Neural cell (in vitro differentiated cells): ENCODE results near the gene TREM1. TPM values are rescaled to one million over a fixed set of nuclear protein-coding genes. Genes with fewer than 3 reads are reported as not detected.

Experiments used
- H2AFZ ChIP-seq: fragments of 200-600, 300-800 bp; sonication (generic), shearing (Covaris generic); 2 replicates; pipeline ENCODE4 v1.6.0; 2014; ENCODE audit warnings: low read depth, mild to moderate bottlenecking, antibody characterized with exemption, low read length, moderate library complexity
- H3F3A ChIP-seq: fragments of 200-600 bp; shearing (Covaris generic); 2 replicates; pipeline ENCODE4 v1.6.1; 2016; ENCODE audit warnings: mild to moderate bottlenecking, moderate library complexity, mixed read lengths, antibody characterized with exemption, low read length; ENCODE audit not compliant: insufficient read depth, poor library complexity, severe bottlenecking
- H3K27ac ChIP-seq: fragments of 200-600, 300-800 bp; sonication (generic), shearing (Covaris generic); 2 replicates; pipeline ENCODE4 v1.5.1; 2014; ENCODE audit warnings: mild to moderate bottlenecking, low read length, moderate library complexity
- H3K27me3 ChIP-seq: fragments of 300-800, 200-600 bp; sonication (generic), shearing (Covaris generic); 2 replicates; pipeline ENCODE4 v1.6.0; 2014; ENCODE audit warnings: mild to moderate bottlenecking, low read depth, low read length, moderate library complexity; ENCODE audit not compliant: insufficient read depth
- H3K36me3 ChIP-seq: fragments of 300-800, 200-600 bp; sonication (generic), shearing (Covaris generic); 2 replicates; pipeline ENCODE4 v1.5.1; 2014; ENCODE audit warnings: mild to moderate bottlenecking, antibody characterized with exemption, low read length, moderate library complexity; ENCODE audit not compliant: insufficient read depth
- H3K4me2 ChIP-seq: fragments of 300-800, 200-600 bp; sonication (generic), shearing (Covaris generic); 2 replicates; pipeline ENCODE4 v1.6.0; 2014; ENCODE audit warnings: mild to moderate bottlenecking, low read length
- H3K4me3 ChIP-seq: fragments of 300-800, 200-600 bp; sonication (generic), shearing (Covaris generic); 2 replicates; pipeline ENCODE4 v1.5.1; 2014; ENCODE audit warnings: mild to moderate bottlenecking, low read length, moderate library complexity
- H3K79me2 ChIP-seq: fragments of 200-600 bp; shearing (Covaris generic); replicated peaks from 2 replicates; pipeline ENCODE4 v1.6.0; 2014; ENCODE audit warnings: mild to moderate bottlenecking, low read length, moderate library complexity; ENCODE audit not compliant: insufficient read depth
- H3K9ac ChIP-seq: fragments of 300-800, 200-600 bp; sonication (generic), shearing (Covaris generic); 2 replicates; pipeline ENCODE4 v1.6.1; 2016; ENCODE audit warnings: mild to moderate bottlenecking, low read length, mixed read lengths
- H3K9me2 ChIP-seq: fragments of 200-600 bp; shearing (Covaris generic); 2 replicates; pipeline ENCODE4 v1.6.1; 2016; ENCODE audit warnings: mild to moderate bottlenecking, low read length, mixed read lengths; ENCODE audit not compliant: insufficient read depth
- H3K9me3 ChIP-seq: fragments of 200-600, 300-800 bp; sonication (generic), shearing (Covaris generic); 2 replicates; pipeline ENCODE4 v1.6.1; 2016; ENCODE audit warnings: mild to moderate bottlenecking, mixed run types, low read length, moderate library complexity, mixed read lengths
- H4K20me1 ChIP-seq: fragments of 200-600 bp; shearing (Covaris generic); 2 replicates; pipeline ENCODE4 v1.6.1; 2016; ENCODE audit warnings: mild to moderate bottlenecking, mixed run types; ENCODE audit not compliant: insufficient read depth
- EP300 ChIP-seq: fragments of 450-650 bp; conservative IDR thresholded peaks from 2 replicates; pipeline ENCODE4 v1.6.1; 2014; ENCODE audit warnings: antibody characterized with exemption, mild to moderate bottlenecking, moderate library complexity; ENCODE audit not compliant: poor library complexity, severe bottlenecking
- EZH2 ChIP-seq: fragments of 200-600, 300-800 bp; shearing (Covaris generic), sonication (generic); IDR thresholded peaks from 2 replicates; pipeline ENCODE4 v1.6.1; 2014; ENCODE audit warnings: antibody characterized with exemption, low read length, borderline replicate concordance, mild to moderate bottlenecking; ENCODE audit not compliant: insufficient read depth, poor library complexity, severe bottlenecking
- MXI1 ChIP-seq: fragments of 450-650 bp; conservative IDR thresholded peaks from 2 replicates; pipeline ENCODE4 v1.6.1; 2014; ENCODE audit warnings: antibody characterized with exemption, mild to moderate bottlenecking; ENCODE audit not compliant: poor library complexity, severe bottlenecking
- POLR2AphosphoS5 ChIP-seq: IDR thresholded peaks from 2 replicates; pipeline ENCODE4 v1.6.1; 2012
- RAD21 ChIP-seq: fragments of 450-650 bp; conservative IDR thresholded peaks from 2 replicates; pipeline ENCODE4 v1.6.1; 2014; ENCODE audit warnings: antibody characterized with exemption, mild to moderate bottlenecking, moderate library complexity
- SMC3 ChIP-seq: fragments of 450-650 bp; conservative IDR thresholded peaks from 2 replicates; pipeline ENCODE4 v1.6.1; 2014; ENCODE audit warnings: antibody characterized with exemption, mild to moderate bottlenecking, moderate library complexity; ENCODE audit not compliant: poor library complexity
- TAF1 ChIP-seq: IDR thresholded peaks from 2 replicates; pipeline ENCODE4 v1.6.1; 2012; ENCODE audit warnings: low read depth
- polyA plus RNA-seq: library from polyadenylated mRNA; depleted of rRNA; stranded (reverse); fragments of >200 nt; gene quantifications from 2 replicates; pipeline ENCODE4 v1.2.3, GENCODE V29; 2014
- TF ChIP-seq, protein P1 (sequence below): fragments of 450-650 bp; IDR thresholded peaks from 2 replicates; pipeline ENCODE4 v1.5.1; 2014; ENCODE audit warnings: antibody characterized with exemption, mild to moderate bottlenecking, moderate library complexity; ENCODE audit not compliant: poor library complexity, severe bottlenecking
- TF ChIP-seq, protein P2 (sequence below): IDR thresholded peaks from 2 replicates; pipeline ENCODE4 v1.6.1; 2012; ENCODE audit warnings: borderline replicate concordance

TREM1 gene
- polyA plus RNA-seq, 1 donor from 2014 or later, result not detected

DNA sequence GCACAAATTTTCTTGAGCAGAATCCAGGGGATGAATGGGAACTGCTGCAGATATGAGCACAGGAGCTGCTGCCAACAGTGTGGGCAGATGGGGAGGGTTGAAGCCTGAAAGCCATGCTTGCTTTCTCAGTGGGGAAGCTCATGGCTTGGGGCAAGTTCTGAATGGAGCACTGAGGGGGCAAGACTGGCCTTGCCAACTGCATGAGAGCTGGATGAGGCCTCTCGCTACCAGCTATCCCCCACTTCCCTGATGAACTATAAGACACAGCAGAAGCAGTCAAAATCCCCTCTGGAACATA lies 28.3 kb downstream of the TREM1 start:
- TF ChIP-seq TAF1, result no peak
- no peak for TF ChIP-seq EZH2
- no peak for TF ChIP-seq SMC3
- no peak for TF ChIP-seq EP300
- TF ChIP-seq, protein P1, sequence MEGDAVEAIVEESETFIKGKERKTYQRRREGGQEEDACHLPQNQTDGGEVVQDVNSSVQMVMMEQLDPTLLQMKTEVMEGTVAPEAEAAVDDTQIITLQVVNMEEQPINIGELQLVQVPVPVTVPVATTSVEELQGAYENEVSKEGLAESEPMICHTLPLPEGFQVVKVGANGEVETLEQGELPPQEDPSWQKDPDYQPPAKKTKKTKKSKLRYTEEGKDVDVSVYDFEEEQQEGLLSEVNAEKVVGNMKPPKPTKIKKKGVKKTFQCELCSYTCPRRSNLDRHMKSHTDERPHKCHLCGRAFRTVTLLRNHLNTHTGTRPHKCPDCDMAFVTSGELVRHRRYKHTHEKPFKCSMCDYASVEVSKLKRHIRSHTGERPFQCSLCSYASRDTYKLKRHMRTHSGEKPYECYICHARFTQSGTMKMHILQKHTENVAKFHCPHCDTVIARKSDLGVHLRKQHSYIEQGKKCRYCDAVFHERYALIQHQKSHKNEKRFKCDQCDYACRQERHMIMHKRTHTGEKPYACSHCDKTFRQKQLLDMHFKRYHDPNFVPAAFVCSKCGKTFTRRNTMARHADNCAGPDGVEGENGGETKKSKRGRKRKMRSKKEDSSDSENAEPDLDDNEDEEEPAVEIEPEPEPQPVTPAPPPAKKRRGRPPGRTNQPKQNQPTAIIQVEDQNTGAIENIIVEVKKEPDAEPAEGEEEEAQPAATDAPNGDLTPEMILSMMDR, result no peak
- TF ChIP-seq, protein P2, sequence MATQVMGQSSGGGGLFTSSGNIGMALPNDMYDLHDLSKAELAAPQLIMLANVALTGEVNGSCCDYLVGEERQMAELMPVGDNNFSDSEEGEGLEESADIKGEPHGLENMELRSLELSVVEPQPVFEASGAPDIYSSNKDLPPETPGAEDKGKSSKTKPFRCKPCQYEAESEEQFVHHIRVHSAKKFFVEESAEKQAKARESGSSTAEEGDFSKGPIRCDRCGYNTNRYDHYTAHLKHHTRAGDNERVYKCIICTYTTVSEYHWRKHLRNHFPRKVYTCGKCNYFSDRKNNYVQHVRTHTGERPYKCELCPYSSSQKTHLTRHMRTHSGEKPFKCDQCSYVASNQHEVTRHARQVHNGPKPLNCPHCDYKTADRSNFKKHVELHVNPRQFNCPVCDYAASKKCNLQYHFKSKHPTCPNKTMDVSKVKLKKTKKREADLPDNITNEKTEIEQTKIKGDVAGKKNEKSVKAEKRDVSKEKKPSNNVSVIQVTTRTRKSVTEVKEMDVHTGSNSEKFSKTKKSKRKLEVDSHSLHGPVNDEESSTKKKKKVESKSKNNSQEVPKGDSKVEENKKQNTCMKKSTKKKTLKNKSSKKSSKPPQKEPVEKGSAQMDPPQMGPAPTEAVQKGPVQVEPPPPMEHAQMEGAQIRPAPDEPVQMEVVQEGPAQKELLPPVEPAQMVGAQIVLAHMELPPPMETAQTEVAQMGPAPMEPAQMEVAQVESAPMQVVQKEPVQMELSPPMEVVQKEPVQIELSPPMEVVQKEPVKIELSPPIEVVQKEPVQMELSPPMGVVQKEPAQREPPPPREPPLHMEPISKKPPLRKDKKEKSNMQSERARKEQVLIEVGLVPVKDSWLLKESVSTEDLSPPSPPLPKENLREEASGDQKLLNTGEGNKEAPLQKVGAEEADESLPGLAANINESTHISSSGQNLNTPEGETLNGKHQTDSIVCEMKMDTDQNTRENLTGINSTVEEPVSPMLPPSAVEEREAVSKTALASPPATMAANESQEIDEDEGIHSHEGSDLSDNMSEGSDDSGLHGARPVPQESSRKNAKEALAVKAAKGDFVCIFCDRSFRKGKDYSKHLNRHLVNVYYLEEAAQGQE, result no peak
- no peak for TF ChIP-seq POLR2AphosphoS5
- no peak for TF ChIP-seq MXI1
- TF ChIP-seq RAD21, result no peak
- H2AFZ ChIP-seq, result no peak overlapping the region
- H3K9ac ChIP-seq, result no peak overlapping the region
- H3K27ac ChIP-seq, result no peak overlapping the region
- H3K4me3 ChIP-seq, result no peak overlapping the region
- no peak overlapping the region for H3K4me2 ChIP-seq
- no peaks in the 10 kb centered on the region for H3K79me2 ChIP-seq
- H3K9me2 ChIP-seq, result no peaks in the 10 kb centered on the region
- no peaks in the 10 kb centered on the region for H4K20me1 ChIP-seq
- no peaks in the 10 kb centered on the region for H3K9me3 ChIP-seq
- no peaks in the 10 kb centered on the region for H3K27me3 ChIP-seq
- no peaks in the 10 kb centered on the region for H3F3A ChIP-seq
- H3K36me3 ChIP-seq, result no peaks in the 10 kb centered on the region

DNA sequence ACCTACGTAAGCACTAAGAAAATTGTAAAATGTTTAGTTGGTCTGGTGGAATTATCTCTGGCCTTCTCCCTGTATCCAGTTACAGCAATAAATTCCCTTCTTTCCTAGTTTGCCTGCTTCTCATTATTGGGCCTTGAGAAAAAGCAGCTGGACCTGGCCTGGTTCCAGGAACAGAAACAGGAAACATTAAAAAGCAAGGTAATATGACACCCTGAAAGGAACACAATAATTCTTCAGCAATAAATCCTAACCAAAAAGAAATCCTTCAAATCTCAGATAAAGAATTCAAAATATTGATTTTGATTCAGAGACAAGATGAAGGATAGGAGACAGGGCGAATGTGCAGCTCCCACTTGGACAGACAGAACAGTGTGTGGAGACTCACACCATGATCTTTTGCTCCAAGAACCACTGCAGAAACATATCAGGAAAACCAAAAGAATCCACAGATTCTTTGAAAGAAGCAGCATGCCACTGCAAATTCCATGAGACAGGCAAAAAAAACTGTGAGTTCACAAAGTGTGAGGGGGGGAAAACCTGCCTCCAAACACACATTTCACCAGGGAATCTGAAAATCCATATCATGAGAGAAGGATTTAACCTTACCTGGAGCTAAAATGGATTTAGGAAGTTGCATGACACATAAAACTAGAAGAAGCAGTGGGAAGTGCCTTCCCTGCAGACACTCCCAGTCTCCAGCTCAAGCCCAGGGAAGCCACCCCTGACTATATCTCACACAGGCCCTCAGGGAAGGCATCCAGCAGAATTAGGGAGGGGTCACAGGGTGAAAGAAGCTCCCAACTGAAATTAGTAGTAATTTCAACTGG lies 28.9 kb downstream of the TREM1 start:
- H3K79me2 ChIP-seq, result no peaks in the 10 kb centered on the region
- no peak overlapping the region for H3K9ac ChIP-seq
- no peaks in the 10 kb centered on the region for H3K9me3 ChIP-seq
- H3K36me3 ChIP-seq, result no peaks in the 10 kb centered on the region
- H4K20me1 ChIP-seq, result no peaks in the 10 kb centered on the region
- H3F3A ChIP-seq, result no peaks in the 10 kb centered on the region
- H2AFZ ChIP-seq, result no peak overlapping the region
- H3K4me3 ChIP-seq, result no peak overlapping the region
- no peaks in the 10 kb centered on the region for H3K9me2 ChIP-seq
- H3K4me2 ChIP-seq, result no peak overlapping the region
- no peak overlapping the region for H3K27ac ChIP-seq
- no peaks in the 10 kb centered on the region for H3K27me3 ChIP-seq
- TF ChIP-seq, protein P1, result no peak
- TF ChIP-seq POLR2AphosphoS5, result no peak
- no peak for TF ChIP-seq RAD21
